ENCODE data around the gene GMPPA.

DNA sequence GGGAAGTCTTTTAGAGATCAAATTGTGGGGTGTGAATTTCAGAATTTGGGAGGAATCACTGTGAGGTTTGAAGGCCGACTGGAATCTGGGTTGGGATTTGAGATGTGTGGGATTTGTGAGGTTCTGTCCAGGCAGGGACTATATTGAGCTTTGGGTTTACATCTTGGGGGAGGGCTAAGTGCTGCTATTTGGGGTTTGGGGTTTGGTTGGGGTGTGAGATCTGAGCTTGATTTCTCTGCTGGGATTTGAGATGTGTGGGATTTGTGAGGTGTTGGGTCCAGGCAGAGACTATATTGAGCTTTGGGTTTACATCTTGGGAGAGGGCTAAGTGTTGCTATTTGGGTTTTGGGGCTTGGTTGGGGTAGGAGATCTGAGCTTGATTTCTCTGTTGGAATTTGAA, 864 bp downstream of the GMPPA start:
- no peak for TF ChIP-seq CTCF (IDR thresholded peaks at IDR 0.05)
- TF ChIP-seq ZSCAN18 (CRISPR knock-in tag; IDR thresholded peaks at IDR 0.05), result no peak
- TF ChIP-seq FOXK1 (CRISPR knock-in tag; IDR thresholded peaks at IDR 0.05), result no peak
- TF ChIP-seq NR2C2 (CRISPR knock-in tag; IDR thresholded peaks at IDR 0.05), result no peak
- TF ChIP-seq, protein P1, sequence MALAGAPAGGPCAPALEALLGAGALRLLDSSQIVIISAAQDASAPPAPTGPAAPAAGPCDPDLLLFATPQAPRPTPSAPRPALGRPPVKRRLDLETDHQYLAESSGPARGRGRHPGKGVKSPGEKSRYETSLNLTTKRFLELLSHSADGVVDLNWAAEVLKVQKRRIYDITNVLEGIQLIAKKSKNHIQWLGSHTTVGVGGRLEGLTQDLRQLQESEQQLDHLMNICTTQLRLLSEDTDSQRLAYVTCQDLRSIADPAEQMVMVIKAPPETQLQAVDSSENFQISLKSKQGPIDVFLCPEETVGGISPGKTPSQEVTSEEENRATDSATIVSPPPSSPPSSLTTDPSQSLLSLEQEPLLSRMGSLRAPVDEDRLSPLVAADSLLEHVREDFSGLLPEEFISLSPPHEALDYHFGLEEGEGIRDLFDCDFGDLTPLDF (CRISPR knock-in tag; IDR thresholded peaks at IDR 0.05), result no peak
- TF ChIP-seq, protein P2, sequence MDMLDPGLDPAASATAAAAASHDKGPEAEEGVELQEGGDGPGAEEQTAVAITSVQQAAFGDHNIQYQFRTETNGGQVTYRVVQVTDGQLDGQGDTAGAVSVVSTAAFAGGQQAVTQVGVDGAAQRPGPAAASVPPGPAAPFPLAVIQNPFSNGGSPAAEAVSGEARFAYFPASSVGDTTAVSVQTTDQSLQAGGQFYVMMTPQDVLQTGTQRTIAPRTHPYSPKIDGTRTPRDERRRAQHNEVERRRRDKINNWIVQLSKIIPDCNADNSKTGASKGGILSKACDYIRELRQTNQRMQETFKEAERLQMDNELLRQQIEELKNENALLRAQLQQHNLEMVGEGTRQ (CRISPR knock-in tag; IDR thresholded peaks at IDR 0.05), result no peak
- TF ChIP-seq, protein P3, sequence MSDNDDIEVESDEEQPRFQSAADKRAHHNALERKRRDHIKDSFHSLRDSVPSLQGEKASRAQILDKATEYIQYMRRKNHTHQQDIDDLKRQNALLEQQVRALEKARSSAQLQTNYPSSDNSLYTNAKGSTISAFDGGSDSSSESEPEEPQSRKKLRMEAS (CRISPR knock-in tag; IDR thresholded peaks at IDR 0.05), result no peak
- no peak for TF ChIP-seq ZNF121 (CRISPR knock-in tag; IDR thresholded peaks at IDR 0.05)
- no peak for TF ChIP-seq SP1 (CRISPR knock-in tag; conservative IDR thresholded peaks at IDR 0.05)
- TF ChIP-seq ZNF317 (CRISPR knock-in tag; IDR thresholded peaks at IDR 0.05; ENCODE audit: borderline replicate concordance, low read depth), result no peak
- TF ChIP-seq, protein P4, sequence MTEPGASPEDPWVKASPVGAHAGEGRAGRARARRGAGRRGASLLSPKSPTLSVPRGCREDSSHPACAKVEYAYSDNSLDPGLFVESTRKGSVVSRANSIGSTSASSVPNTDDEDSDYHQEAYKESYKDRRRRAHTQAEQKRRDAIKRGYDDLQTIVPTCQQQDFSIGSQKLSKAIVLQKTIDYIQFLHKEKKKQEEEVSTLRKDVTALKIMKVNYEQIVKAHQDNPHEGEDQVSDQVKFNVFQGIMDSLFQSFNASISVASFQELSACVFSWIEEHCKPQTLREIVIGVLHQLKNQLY (CRISPR knock-in tag; IDR thresholded peaks at IDR 0.05), result no peak
